ENCODE data around the gene SULT1A1. TPM values are rescaled to one million over a fixed set of nuclear protein-coding genes. Genes with fewer than 3 reads are reported as not detected.

Gene SULT1A1
- total RNA-seq, 2 donors from 2014 or later: 26.7 to 35.6 TPM

GRCh38 chr16:28555561-28555960 is 54.3 kb downstream of the SULT1A1 start:
- WGBS, 2 donors: 84 to 92% methylated on average over 2 of the region's 2 CpGs

More at GRCh38 chr16:28555561-28555960, 54.3 kb downstream of the SULT1A1 start:
- intact Hi-C loops (cut with DNase I): no loop called here
- DNase-seq (no peak), ATAC-seq (no peak)
- Histone ChIP-seq H3K4me1 (peaks cover 20% of the 10 kb centered on the region), H3K27me3 (no peaks in the 10 kb centered on the region), H3K9me3 (no peaks in the 10 kb centered on the region), H3K36me3 (replicated peaks in 1 of 2; ENCODE audit: insufficient read depth in 1 of 2, low read depth in 2 of 2) (no peaks in the 10 kb centered on the region), H3K4me3 (no peak overlapping the region), H3K27ac (no peak overlapping the region)
- TF ChIP-seq CTCF (IDR thresholded peaks at IDR 0.05) (no peak), POLR2A (IDR thresholded peaks at IDR 0.05) (no peak)

Other genes starting within 250 kb of the SULT1A1 start
- gene NPIPB6, start 246.5 kb downstream of the SULT1A1 start, total RNA-seq: 10 to 100 TPM in 1 of 2 donors, not detected in 1; 13.8 TPM
- gene EIF3CL, start 206.2 kb downstream of the SULT1A1 start, total RNA-seq: 100 to 1,000 TPM in 1 of 2 donors, 10 to 100 TPM in 1; 94.2 to 157 TPM
- not detected for gene NPIPB7, start 137.7 kb downstream of the SULT1A1 start, total RNA-seq
- 10 to 100 TPM; 28.0 to 29.6 TPM for gene CLN3, start 118.0 kb downstream of the SULT1A1 start, total RNA-seq
- gene APOBR, start 115.4 kb downstream of the SULT1A1 start, total RNA-seq: 1 to 10 TPM; 1.0 to 2.0 TPM
- not detected for gene IL27, start 103.2 kb downstream of the SULT1A1 start, total RNA-seq
- gene NUPR1, start 71.1 kb downstream of the SULT1A1 start, total RNA-seq: 10 to 100 TPM; 32.0 to 92.4 TPM
- 10 to 100 TPM; 25.2 to 30.7 TPM for gene SGF29, start 56.1 kb downstream of the SULT1A1 start, total RNA-seq
- 1 to 10 TPM; 1.3 to 2.3 TPM for gene SULT1A2, start 13.0 kb downstream of the SULT1A1 start, total RNA-seq
- under 1 TPM in 1 of 2 donors, not detected in 1; 0.52 TPM for gene NPIPB8, start 28.0 kb upstream of the SULT1A1 start, total RNA-seq
- gene EIF3C, start 101.4 kb upstream of the SULT1A1 start, total RNA-seq: 100 to 1,000 TPM; 145 to 314 TPM
- gene NPIPB9, start 141.7 kb upstream of the SULT1A1 start, total RNA-seq: 1 to 10 TPM in 1 of 2 donors, not detected in 1; 6.7 TPM
- 100 to 1,000 TPM in 1 of 2 donors, 10 to 100 TPM in 1; 40.2 to 129 TPM for gene ATXN2L, start 213.0 kb upstream of the SULT1A1 start, total RNA-seq
- gene TUFM, start 236.3 kb upstream of the SULT1A1 start, total RNA-seq: 100 to 1,000 TPM in 1 of 2 donors, 10 to 100 TPM in 1; 93.4 to 103 TPM